HG03025 (cell line): ENCODE results near the gene TBC1D16.

Source experiments
- ATAC-seq: cut with Tn5 transposase; IDR thresholded peaks from one replicate; pipeline ENCODE4 v1.9.1; 2021; ENCODE audit warnings: mild to moderate bottlenecking, moderate library complexity; ENCODE audit not compliant: unreplicated experiment, low FRiP score

TBC1D16 gene

DNA sequence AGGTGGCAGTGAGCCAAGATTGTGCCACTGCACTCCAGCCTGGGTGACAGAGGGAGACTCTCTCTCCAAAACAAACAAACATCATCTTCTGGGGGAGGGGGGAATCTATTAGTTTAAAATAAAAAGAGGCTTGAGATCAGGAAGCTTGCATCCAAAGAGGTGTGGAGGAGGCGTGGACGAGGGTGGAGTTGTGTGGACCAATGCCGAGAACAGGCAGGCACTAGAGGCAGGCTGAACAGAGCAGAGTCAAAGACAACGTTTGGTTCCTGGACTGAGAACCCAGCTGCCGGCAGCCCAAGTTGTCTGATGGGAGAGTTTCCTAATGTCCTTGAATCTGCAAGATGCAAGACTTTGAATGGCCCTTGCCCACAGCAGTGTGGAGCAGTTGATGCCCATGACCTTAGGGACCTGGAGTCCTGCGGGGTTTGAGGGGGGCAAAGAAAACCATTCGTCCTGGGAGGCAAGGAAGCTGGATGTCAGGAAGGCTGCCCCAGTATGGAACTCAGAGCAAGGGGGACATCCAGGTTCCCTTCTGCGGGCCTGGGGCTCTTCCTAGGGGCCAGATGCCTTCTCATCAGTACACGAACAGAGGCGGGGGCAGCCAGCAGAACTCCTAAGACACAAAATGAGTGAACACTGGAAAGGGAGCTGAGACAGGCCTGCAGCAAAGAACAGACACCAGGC, 9.2 kb downstream of the TBC1D16 start:
- ATAC-seq, result no peak

DNA sequence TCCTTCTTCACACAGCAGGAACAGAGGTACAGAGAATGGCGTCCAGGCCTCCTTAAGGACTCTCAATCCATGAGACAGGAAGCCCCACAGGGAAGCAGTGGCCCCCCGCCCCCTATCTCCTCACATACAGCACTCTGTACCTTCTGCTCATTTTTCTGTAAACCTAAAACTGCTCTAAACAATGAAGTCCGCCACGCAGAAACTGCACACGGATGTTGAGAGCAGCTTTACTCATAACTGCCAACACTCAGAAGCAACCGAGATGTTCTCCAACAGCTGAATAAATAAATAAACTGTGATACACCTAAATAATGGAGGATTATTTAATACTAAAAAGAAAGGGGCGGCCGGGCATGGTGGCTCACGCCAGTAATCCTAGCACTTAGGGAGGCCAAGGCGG, 9.9 kb downstream of the TBC1D16 start:
- ATAC-seq, result no peak

DNA sequence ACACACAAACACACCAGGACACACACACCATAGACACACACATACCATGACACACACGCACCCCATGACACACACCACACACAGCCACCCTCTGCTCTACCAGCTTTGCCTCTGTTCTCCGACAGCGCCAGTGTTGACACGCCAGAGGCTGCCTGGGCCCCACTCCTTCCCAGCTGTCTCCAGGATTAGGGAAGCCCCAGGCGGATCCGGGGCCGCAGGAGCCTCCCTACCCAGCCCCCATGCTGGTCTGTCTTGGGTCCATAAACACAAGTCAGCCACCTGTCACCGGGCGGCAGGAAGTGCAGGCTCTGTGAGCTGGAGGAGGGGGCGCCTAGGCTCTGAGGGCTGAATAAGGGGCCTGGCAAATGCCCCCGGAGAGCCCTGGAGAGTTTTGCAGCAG, 10.5 kb downstream of the TBC1D16 start:
- ATAC-seq, result no peak

DNA sequence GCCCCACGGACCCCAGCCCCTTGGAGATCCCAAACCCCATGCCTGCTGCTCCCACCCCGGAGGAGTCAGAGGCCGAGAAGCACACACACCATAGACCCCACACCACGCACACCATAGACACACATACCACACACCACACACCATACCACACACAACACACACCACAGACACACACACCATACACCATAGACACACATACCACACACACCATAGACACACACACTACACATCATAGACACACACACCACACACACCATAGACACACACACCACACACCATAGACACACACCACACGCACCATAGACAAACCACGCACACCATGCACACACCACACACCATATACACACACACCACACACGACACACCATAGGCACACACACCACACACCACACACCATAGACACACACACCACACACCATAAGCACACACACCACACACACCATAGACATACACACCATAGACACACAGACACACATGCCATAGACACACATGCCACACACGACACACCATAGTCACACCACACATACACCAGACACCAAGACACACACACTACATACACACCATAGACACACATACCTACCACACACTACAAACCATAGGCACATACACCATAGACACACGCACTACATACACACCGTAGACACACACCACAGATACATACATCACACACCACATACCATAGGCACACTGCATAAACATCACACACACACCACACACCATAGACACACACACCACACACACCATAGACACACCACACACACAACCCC, 11.3 kb downstream of the TBC1D16 start:
- ATAC-seq, result no peak

GRCh38 chr17:80023481-80024205, 12.0 kb downstream of the TBC1D16 start:
- ATAC-seq, result no peak

DNA sequence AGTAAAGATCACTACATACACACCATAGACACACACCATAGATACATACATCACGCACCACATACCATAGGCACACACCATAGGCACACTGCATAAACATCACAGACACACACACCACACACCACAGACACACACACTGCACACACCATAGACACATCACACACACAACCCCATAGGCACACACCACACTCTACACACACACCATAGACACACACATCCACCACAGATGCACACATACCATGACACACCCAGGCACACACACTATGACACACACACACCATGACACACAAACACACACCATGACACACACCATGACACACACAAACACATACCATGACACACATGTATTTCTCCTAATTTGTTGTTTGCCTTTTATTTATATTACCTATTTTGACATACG, 14.1 kb downstream of the TBC1D16 start:
- no peak for ATAC-seq

GRCh38 chr17:80018917-80019651, 16.6 kb downstream of the TBC1D16 start:
- no peak for ATAC-seq

GRCh38 chr17:80017226-80018010, 18.3 kb downstream of the TBC1D16 start:
- ATAC-seq, result no peak

GRCh38 chr17:80012765-80013741, 22.6 kb downstream of the TBC1D16 start:
- ATAC-seq, result no peak

GRCh38 chr17:80011989-80012555, 23.6 kb downstream of the TBC1D16 start:
- no peak for ATAC-seq

GRCh38 chr17:80010283-80010858, 25.3 kb downstream of the TBC1D16 start:
- ATAC-seq, result no peak

- ATAC-seq, result no peak
Observed at GRCh38 chr17:80009391-80010282, 26.0 kb downstream of the TBC1D16 start.

GRCh38 chr17:80008848-80009247, 26.8 kb downstream of the TBC1D16 start:
- ATAC-seq, result no peak

GRCh38 chr17:80008383-80008840, 27.3 kb downstream of the TBC1D16 start:
- no peak for ATAC-seq

DNA sequence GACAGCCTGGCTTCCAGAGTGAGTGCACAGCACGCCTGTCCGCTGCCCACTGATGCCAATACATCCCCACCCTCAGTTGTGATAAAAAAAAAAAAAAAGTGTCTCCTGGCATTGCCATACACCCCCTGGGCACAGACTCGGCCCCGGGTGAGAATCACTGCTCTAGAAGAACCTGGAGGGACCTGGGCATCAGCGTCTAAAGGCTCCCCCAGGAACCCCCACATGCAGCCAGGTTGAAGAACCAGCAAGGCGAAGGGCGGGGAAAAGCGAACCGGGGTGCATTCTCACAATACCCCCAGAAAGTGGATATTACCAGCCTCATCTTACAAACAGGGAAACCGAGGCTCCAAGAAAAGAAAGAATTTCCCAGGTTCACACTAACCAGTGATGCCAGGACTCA, 27.7 kb downstream of the TBC1D16 start:
- ATAC-seq, result no peak

- no peak for ATAC-seq
Observed at GRCh38 chr17:80006811-80007752, 28.6 kb downstream of the TBC1D16 start.
